ENCODE data around the gene ABCA7. TPM values are rescaled to one million over a fixed set of nuclear protein-coding genes. Genes with fewer than 3 reads are reported as not detected.

Gene ABCA7
- total RNA-seq, 6 experiments from 2014 or later: 4.8 to 14.6 (median 9.1) TPM

DNA sequence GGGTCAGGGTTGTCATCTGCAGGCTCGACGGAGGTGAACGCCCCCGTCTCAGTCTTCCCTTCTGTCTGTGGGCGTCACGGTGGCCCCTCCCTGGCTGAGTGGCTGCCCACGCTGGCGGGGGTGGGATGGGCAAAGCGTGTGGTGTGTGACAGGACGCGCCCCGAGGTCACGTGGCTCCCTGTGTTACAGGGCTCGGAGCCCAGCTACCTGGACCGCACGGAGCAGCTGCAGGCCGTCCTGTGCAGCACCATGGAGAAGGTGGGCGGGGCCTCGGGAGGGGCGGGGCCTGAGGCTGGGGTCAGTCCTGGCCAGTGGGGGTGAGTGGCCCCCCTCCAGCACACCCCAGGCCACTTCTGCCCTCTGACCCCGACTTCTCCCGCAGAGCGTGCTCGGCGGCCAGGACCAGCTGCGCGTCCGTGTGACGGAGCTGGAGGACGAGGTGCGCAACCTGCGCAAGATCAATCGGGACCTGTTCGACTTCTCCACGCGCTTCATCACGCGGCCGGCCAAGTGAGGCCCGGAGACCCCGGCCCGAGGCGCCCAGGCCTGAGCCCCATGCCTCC is 46.0 kb upstream of the ABCA7 start:
- H3K9me3 ChIP-seq: no peaks in the 10 kb centered on the region
- TF ChIP-seq, protein P1, sequence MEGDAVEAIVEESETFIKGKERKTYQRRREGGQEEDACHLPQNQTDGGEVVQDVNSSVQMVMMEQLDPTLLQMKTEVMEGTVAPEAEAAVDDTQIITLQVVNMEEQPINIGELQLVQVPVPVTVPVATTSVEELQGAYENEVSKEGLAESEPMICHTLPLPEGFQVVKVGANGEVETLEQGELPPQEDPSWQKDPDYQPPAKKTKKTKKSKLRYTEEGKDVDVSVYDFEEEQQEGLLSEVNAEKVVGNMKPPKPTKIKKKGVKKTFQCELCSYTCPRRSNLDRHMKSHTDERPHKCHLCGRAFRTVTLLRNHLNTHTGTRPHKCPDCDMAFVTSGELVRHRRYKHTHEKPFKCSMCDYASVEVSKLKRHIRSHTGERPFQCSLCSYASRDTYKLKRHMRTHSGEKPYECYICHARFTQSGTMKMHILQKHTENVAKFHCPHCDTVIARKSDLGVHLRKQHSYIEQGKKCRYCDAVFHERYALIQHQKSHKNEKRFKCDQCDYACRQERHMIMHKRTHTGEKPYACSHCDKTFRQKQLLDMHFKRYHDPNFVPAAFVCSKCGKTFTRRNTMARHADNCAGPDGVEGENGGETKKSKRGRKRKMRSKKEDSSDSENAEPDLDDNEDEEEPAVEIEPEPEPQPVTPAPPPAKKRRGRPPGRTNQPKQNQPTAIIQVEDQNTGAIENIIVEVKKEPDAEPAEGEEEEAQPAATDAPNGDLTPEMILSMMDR (IDR thresholded peaks at IDR 0.05): no peak
- no peak for TF ChIP-seq POLR2A (IDR thresholded peaks at IDR 0.05)
- intact Hi-C loops (cut with DNase I): loop anchor here in 1 of 2 donors (10.0 kb wide), 1 partner anchor 139 kb away; the partner anchor contains the start of genes CFD and ELANE
- no peaks in the 10 kb centered on the region for H3K36me3 ChIP-seq
- DNase-seq (peak; percentile 47 to 83 (median 81)), ATAC-seq (peak; percentile 11 to 51 (median 34))
- H3K4me1 ChIP-seq: peaks cover 0 to 44% (median 7%) of the 10 kb centered on the region in 4 donors
- WGBS (ENCODE audit: insufficient coverage, low coverage, low lambda C conversion rate, missing lambda C conversion rate): 30% methylated on average over 2 of the region's 43 CpGs
- H3K27ac ChIP-seq: peak overlapping the region in 2 of 3 donors; percentile 16 to 91
- H3K27me3 ChIP-seq: peaks cover 0 to 11% of the 10 kb centered on the region in 2 donors
- H3K4me3 ChIP-seq: no peak overlapping the region

DNA sequence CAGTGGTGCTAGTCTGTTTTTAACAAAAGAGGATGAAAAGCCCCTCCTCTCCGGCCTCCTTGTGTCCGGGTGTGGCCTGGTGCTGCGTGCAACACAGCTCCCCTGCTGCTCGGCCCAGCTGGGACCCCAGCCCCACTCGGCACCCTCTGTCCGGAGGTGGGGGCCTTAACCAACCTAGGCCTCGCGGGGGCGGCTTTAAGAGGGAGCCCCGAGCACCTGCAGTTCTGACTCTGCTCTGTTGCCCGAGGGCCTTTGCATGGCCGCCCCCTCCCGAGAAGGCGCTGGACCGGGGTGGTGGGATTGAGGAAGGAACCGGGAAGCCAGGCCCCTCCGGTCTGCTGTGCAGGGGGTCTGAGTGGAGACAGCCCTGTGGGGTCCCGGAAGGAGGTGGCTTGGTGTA is 45.4 kb upstream of the ABCA7 start:
- WGBS (ENCODE audit: insufficient coverage, low coverage, low lambda C conversion rate, missing lambda C conversion rate): 92% methylated on average over 7 of the region's 18 CpGs
- H3K27ac ChIP-seq: peak overlapping the region in 1 of 3 donors; percentile 91
- no peak for ATAC-seq
- no peaks in the 10 kb centered on the region for H3K9me3 ChIP-seq
- DNase-seq: peak in 1 of 3 donors; percentile 26
- H3K4me1 ChIP-seq: peaks cover 0 to 44% (median 7%) of the 10 kb centered on the region in 4 donors
- no peaks in the 10 kb centered on the region for H3K36me3 ChIP-seq
- H3K27me3 ChIP-seq: peaks cover 0 to 11% of the 10 kb centered on the region in 2 donors
- no peak overlapping the region for H3K4me3 ChIP-seq
- no peak for TF ChIP-seq POLR2A (IDR thresholded peaks at IDR 0.05)
- TF ChIP-seq, protein P1 (IDR thresholded peaks at IDR 0.05): no peak
- intact Hi-C loops (cut with DNase I): loop anchor here in 1 of 2 donors (10.0 kb wide), 1 partner anchor 140 kb away; the partner anchor contains the start of genes CFD and ELANE

DNA sequence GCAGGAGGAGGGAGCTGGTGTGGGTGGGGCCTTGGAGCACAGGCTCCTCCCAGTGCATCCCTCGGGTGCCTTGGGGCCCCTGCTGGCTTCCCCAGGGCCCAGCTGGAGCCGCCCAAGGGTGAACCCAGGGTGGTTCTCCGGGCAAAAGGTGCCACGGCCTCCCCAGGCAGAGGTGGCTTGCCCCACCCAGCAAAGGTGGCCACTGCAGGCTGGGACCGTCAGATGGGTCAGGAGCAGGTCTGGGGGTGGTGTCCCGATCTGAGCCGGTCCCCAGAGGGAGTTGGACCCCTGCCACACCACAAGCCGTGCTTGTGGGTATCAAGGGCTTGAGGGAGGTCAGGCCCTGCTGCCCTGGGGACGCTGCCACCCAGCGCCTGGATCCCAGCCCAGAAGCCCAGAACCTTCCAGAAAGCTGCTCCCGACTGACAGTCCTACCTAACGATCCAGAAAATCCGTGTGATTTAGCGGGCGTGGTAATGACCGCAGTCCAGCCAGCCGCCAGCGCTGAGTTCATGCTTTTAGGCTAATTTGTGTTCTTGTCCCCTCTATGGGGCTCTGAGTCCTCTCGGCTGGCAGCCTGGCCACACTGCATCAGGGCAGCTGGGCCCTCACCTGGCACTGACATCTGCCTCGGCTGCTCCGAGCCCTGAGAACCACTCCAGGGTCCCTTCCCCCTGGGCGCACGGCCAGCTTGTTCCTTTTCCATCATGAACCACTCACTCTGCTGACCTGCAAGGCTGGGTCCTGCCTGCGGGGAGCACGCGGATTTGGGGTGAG is 44.7 kb upstream of the ABCA7 start:
- Histone ChIP-seq H3K36me3 (no peaks in the 10 kb centered on the region), H3K4me3 (no peak overlapping the region), H3K9me3 (no peaks in the 10 kb centered on the region), H3K4me1 (peaks cover 0 to 44% (median 7%) of the 10 kb centered on the region in 4 donors), H3K27ac (peak overlapping the region in 1 of 3 donors; percentile 91), H3K27me3 (peaks cover 0 to 11% of the 10 kb centered on the region in 2 donors)
- DNase-seq: peak; percentile 39 to 90 (median 88)
- 39% methylated on average over 3 of the region's 26 CpGs for WGBS (ENCODE audit: insufficient coverage, low coverage, low lambda C conversion rate, missing lambda C conversion rate)
- TF ChIP-seq POLR2A (IDR thresholded peaks at IDR 0.05): no peak
- TF ChIP-seq, protein P1 (IDR thresholded peaks at IDR 0.05): no peak
- intact Hi-C loops (cut with DNase I): loop anchor here in 1 of 2 donors (10.0 kb wide), 1 partner anchor 140 kb away; the partner anchor contains the start of genes CFD and ELANE
- ATAC-seq: peak; percentile 0 to 44 (median 18)

DNA sequence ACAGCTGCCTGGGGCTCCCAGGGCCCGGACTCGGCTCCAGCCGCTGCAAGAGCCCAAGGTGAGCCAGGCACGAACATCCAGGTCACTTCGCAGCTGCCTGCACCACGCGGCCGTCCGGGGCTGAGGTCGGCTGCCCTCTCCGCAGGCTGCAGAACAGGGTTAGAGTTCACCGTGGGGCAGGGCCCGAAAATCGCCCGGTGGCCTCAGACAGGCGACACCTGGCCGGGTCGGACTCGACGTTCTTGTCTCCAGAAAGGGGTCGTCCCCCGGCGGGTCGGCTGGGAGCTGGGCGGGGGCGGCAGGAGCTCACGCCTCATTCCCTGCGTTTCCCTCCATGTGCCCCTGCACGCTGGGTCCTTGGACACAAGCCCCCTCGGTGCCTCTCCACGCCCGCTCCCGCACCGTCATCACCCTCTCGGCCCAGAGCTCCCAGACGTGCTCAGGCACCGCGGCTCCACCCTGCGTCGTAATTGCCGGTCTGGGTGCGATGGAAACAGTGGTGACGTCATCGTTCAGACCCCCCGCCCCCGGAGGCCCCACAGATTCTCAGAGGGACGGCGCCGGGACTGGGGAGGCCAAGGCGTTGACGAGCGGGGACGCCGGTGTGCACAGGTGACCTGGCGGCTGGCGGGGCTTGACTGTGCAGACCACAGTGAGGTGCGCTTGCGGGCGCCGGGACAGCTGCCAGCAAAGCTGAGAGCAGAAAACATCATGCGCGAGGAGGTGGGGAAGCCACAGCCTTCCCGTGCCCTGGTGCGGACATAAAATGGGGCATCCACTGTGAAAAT is 43.7 kb upstream of the ABCA7 start:
- ATAC-seq (peak in 2 of 4 donors; percentile 5 to 18), DNase-seq (peak in 1 of 3 donors; percentile 27)
- Histone ChIP-seq H3K9me3 (no peaks in the 10 kb centered on the region), H3K36me3 (no peaks in the 10 kb centered on the region), H3K4me3 (no peak overlapping the region), H3K27ac (peak overlapping the region in 1 of 3 donors; percentile 91), H3K4me1 (peaks cover 0 to 44% (median 7%) of the 10 kb centered on the region in 4 donors), H3K27me3 (peaks cover 0 to 16% of the 10 kb centered on the region in 2 donors)
- no peak for TF ChIP-seq POLR2A (IDR thresholded peaks at IDR 0.05)
- TF ChIP-seq, protein P1 (IDR thresholded peaks at IDR 0.05): no peak
- intact Hi-C loops (cut with DNase I): loop anchor here in 1 of 2 donors (10.0 kb wide), 1 partner anchor 141 kb away; the partner anchor contains the start of genes CFD and ELANE
- 0% methylated on average over 17 of the region's 64 CpGs for WGBS (ENCODE audit: insufficient coverage, low coverage, low lambda C conversion rate, missing lambda C conversion rate)

Measured in right lobe of liver (tissue), 6 donors.